SK-N-SH (cell line): Measurements from ENCODE around the gene COL8A1.

Experiments used
- CTCF ChIP-seq: fragments of 200-600 bp; sonication (generic); IDR thresholded peaks from 2 replicates; pipeline ENCODE4 v1.6.1; 2017; ENCODE audit warnings: antibody characterized with exemption, mild to moderate bottlenecking, moderate library complexity
- MAX ChIP-seq: IDR thresholded peaks from 2 replicates; pipeline ENCODE4 v1.4.0; 2012; ENCODE audit warnings: low read depth

GRCh38 chr3:99634881-99635280, 3.5 kb upstream of the COL8A1 start:
- no peak for TF ChIP-seq CTCF
- no peak for TF ChIP-seq MAX
